PC-9 (cell line): Measurements from ENCODE around the gene DLG1.

Source experiments
- EZH2 ChIP-seq: fragments of 200-600 bp; sonication (generic); IDR thresholded peaks from 2 replicates; pipeline ENCODE4 v1.8.0; 2017; ENCODE audit warnings: antibody characterized with exemption, low read depth
- TF ChIP-seq, protein P1 (sequence below): fragments of 200-600 bp; sonication (generic); conservative IDR thresholded peaks from 2 replicates; pipeline ENCODE4 v1.6.1; 2017; ENCODE audit warnings: mixed run types, antibody characterized with exemption, mild to moderate bottlenecking, moderate library complexity

- TF ChIP-seq, protein P1, sequence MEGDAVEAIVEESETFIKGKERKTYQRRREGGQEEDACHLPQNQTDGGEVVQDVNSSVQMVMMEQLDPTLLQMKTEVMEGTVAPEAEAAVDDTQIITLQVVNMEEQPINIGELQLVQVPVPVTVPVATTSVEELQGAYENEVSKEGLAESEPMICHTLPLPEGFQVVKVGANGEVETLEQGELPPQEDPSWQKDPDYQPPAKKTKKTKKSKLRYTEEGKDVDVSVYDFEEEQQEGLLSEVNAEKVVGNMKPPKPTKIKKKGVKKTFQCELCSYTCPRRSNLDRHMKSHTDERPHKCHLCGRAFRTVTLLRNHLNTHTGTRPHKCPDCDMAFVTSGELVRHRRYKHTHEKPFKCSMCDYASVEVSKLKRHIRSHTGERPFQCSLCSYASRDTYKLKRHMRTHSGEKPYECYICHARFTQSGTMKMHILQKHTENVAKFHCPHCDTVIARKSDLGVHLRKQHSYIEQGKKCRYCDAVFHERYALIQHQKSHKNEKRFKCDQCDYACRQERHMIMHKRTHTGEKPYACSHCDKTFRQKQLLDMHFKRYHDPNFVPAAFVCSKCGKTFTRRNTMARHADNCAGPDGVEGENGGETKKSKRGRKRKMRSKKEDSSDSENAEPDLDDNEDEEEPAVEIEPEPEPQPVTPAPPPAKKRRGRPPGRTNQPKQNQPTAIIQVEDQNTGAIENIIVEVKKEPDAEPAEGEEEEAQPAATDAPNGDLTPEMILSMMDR, result no peak
- no peak for TF ChIP-seq EZH2
Measured at GRCh38 chr3:197256104-197256503, 42.3 kb downstream of the DLG1 start.
